GM23338 (cell line): ENCODE measurements around the gene MCTP1. TPM values are rescaled to one million over a fixed set of nuclear protein-coding genes. Genes with fewer than 3 reads are reported as not detected.

Source experiments
- ATAC-seq: fragments of 200-7000 bp; cut with Tn5 transposase; 3 replicates; pipeline ENCODE4 v1.9.1; 2020
- DNase-seq: peaks from one replicate; pipeline ENCODE4 v3.0.0-alpha.2; 2015; ENCODE audit warnings: low spot score
- H2AFZ ChIP-seq: fragments of 200-600 bp; sonication (generic); 2 replicates; pipeline ENCODE4 v1.8.0; 2016; ENCODE audit warnings: antibody characterized with exemption, mild to moderate bottlenecking, moderate library complexity
- H3F3A ChIP-seq: fragments of 200-600 bp; sonication (generic); replicated peaks from 2 replicates; pipeline ENCODE4 v1.8.0; 2017; ENCODE audit warnings: antibody characterized with exemption, mixed run types, low read depth
- H3K27ac ChIP-seq: fragments of 200-600 bp; sonication (generic); 2 replicates; pipeline ENCODE4 v1.6.1; 2016; ENCODE audit warnings: low read depth
- H3K27me3 ChIP-seq: fragments of 200-600 bp; sonication (generic); 2 replicates; pipeline ENCODE4 v1.8.0; 2016; ENCODE audit warnings: mild to moderate bottlenecking, mixed run types, moderate library complexity; ENCODE audit not compliant: insufficient read depth
- H3K36me3 ChIP-seq: fragments of 200-600 bp; sonication (generic); 2 replicates; pipeline ENCODE4 v1.8.0; 2016; ENCODE audit warnings: mild to moderate bottlenecking; ENCODE audit not compliant: insufficient read depth
- H3K4me1 ChIP-seq: fragments of 200-600 bp; sonication (generic); 2 replicates; pipeline ENCODE4 v1.8.0; 2016; ENCODE audit warnings: mild to moderate bottlenecking, moderate library complexity; ENCODE audit not compliant: insufficient read depth
- H3K4me2 ChIP-seq: fragments of 200-600 bp; sonication (generic); 2 replicates; pipeline ENCODE4 v1.7.1; 2017; ENCODE audit warnings: mixed run types
- H3K4me3 ChIP-seq: fragments of 200-600 bp; sonication (generic); 2 replicates; pipeline ENCODE4 v1.6.1; 2016; ENCODE audit warnings: mixed run types
- H3K79me2 ChIP-seq: fragments of 200-600 bp; sonication (generic); replicated peaks from 2 replicates; pipeline ENCODE4 v1.8.0; 2017; ENCODE audit warnings: mild to moderate bottlenecking; ENCODE audit not compliant: insufficient read depth
- H3K9me2 ChIP-seq: fragments of 200-600 bp; sonication (generic); 2 replicates; pipeline ENCODE4 v1.8.0; 2017; ENCODE audit not compliant: insufficient read depth
- H4K20me1 ChIP-seq: fragments of 200-600 bp; sonication (generic); replicated peaks from 2 replicates; pipeline ENCODE4 v1.8.0; 2017; ENCODE audit warnings: mild to moderate bottlenecking; ENCODE audit not compliant: insufficient read depth
- H3K27ac Mint-ChIP-seq: 2 replicates; pipeline ENCODE4 v1.8.0; 2020; ENCODE audit warnings: inconsistent platforms, mild to moderate bottlenecking, moderate library complexity, mixed read lengths
- H3K27me3 Mint-ChIP-seq: 3 replicates; pipeline ENCODE4 v1.8.0; 2022; ENCODE audit warnings: low read depth, mild to moderate bottlenecking, moderate library complexity, mixed read lengths, inconsistent platforms; ENCODE audit not compliant: insufficient read depth, poor library complexity
- H3K36me3 Mint-ChIP-seq: 3 replicates; pipeline ENCODE4 v1.8.0; 2021; ENCODE audit warnings: low read depth, mild to moderate bottlenecking, inconsistent platforms, moderate library complexity, mixed read lengths
- H3K4me1 Mint-ChIP-seq: 3 replicates; pipeline ENCODE4 v1.8.0; 2020; ENCODE audit warnings: mild to moderate bottlenecking, inconsistent platforms, mixed read lengths
- H3K4me3 Mint-ChIP-seq: 3 replicates; pipeline ENCODE4 v1.8.0; 2021; ENCODE audit warnings: moderate library complexity, mild to moderate bottlenecking, inconsistent platforms, mixed read lengths
- H3K9me3 Mint-ChIP-seq: 3 replicates; pipeline ENCODE4 v1.8.0; 2020; ENCODE audit warnings: moderate library complexity, mild to moderate bottlenecking, inconsistent platforms, mixed read lengths
- CREB1 ChIP-seq: fragments of 250-450 bp; sonication (Bioruptor Pico); IDR thresholded peaks from 2 replicates; pipeline ENCODE4 v1.5.0; 2020; ENCODE audit warnings: low read depth, mild to moderate bottlenecking, moderate library complexity
- ETS1 ChIP-seq: IDR thresholded peaks from 2 replicates; pipeline ENCODE4 v1.6.1; 2016; ENCODE audit warnings: antibody characterized with exemption
- EZH2phosphoT487 ChIP-seq: fragments of 200-600 bp; sonication (generic); IDR thresholded peaks from one replicate; pipeline ENCODE4 v1.8.1; 2018; ENCODE audit warnings: antibody characterized with exemption; ENCODE audit not compliant: unreplicated experiment
- JUNB ChIP-seq: IDR thresholded peaks from one replicate; pipeline ENCODE4 v1.6.1; 2016; ENCODE audit warnings: antibody characterized with exemption; ENCODE audit not compliant: unreplicated experiment
- NANOG ChIP-seq: IDR thresholded peaks from 2 replicates; pipeline ENCODE4 v1.6.1; 2016; ENCODE audit warnings: antibody characterized with exemption, borderline replicate concordance
- POLR2AphosphoS5 ChIP-seq: IDR thresholded peaks from 2 replicates; pipeline ENCODE4 v1.6.1; 2016; ENCODE audit warnings: antibody characterized with exemption, low read depth
- STAT1 ChIP-seq: IDR thresholded peaks from one replicate; pipeline ENCODE4 v1.6.1; 2016; ENCODE audit warnings: antibody characterized with exemption; ENCODE audit not compliant: unreplicated experiment
- ZNF331 ChIP-seq: fragments of 250-450 bp; sonication (Bioruptor Pico); IDR thresholded peaks from 2 replicates; pipeline ENCODE4 v1.5.0; 2020; ENCODE audit warnings: low read depth, mild to moderate bottlenecking, moderate library complexity
- ZNF462 ChIP-seq: fragments of 250-450 bp; sonication (Bioruptor Pico); IDR thresholded peaks from 2 replicates; pipeline ENCODE4 v1.5.0; 2020; ENCODE audit warnings: mild to moderate bottlenecking, moderate library complexity
- polyA plus RNA-seq: library from polyadenylated mRNA; unstranded; fragments of >200 nt; fragmentation: Nextera tagmentation; extraction: Ambion mirVana; gene quantifications from 2 replicates; pipeline ENCODE4 v1.2.1, GENCODE V29; 2016
- total RNA-seq: library from RNA; depleted of rRNA; stranded (reverse); fragments of >200 nt; shearing (Covaris generic); gene quantifications from 2 replicates; pipeline ENCODE4 v1.2.3, GENCODE V29; 2014

Gene MCTP1
- total and polyA plus RNA-seq, 2 experiments from 2014 or later = 3.7 to 4.2 TPM

GRCh38 chr5:95087816-95088317 lies 197.0 kb downstream of the MCTP1 start:
- Histone ChIP-seq H3K27me3 (no peaks in the 10 kb centered on the region), H2AFZ (no peak overlapping the region), H4K20me1 (no peaks in the 10 kb centered on the region), H3K27ac (no peak overlapping the region), H3F3A (no peaks in the 10 kb centered on the region), H3K36me3 (no peaks in the 10 kb centered on the region), H3K4me1 (peaks cover 4% of the 10 kb centered on the region; the same call in 1 of the 2 replicates), H3K79me2 (no peaks in the 10 kb centered on the region), H3K4me3 (no peak overlapping the region), H3K4me2 (no peak overlapping the region), H3K9me2 (no peaks in the 10 kb centered on the region)
- Mint-ChIP-seq H3K27me3 (peaks cover 1% of the 10 kb centered on the region), H3K4me3 (no peak overlapping the region), H3K27ac (no peak overlapping the region), H3K9me3 (peaks cover 9% of the 10 kb centered on the region; the same call in 2 of the 3 replicates), H3K36me3 (0 out of 3 replicates have a peak, but pooled peaks cover 7% of the 10 kb centered on the region), H3K4me1 (peaks cover 13% of the 10 kb centered on the region)
- no peak for ATAC-seq
- DNase-seq = no peak
- no peak for TF ChIP-seq ETS1

- no peak overlapping the region for H3K4me2 ChIP-seq
- no peak overlapping the region for H2AFZ ChIP-seq
- H3K4me1 Mint-ChIP-seq = peaks cover 15% of the 10 kb centered on the region; the same call in 2 of the 3 replicates
- 0 out of 3 replicates have a peak, but pooled peaks cover 7% of the 10 kb centered on the region for H3K36me3 Mint-ChIP-seq
- no peak overlapping the region for H3K27ac ChIP-seq
- peaks cover 1% of the 10 kb centered on the region for H3K27me3 Mint-ChIP-seq
- H3K27ac Mint-ChIP-seq = no peak overlapping the region
- H4K20me1 ChIP-seq = no peaks in the 10 kb centered on the region
- DNase-seq = no peak
- no peaks in the 10 kb centered on the region for H3K27me3 ChIP-seq
- peaks cover 8% of the 10 kb centered on the region for H3K4me1 ChIP-seq
- no peak overlapping the region for H3K4me3 ChIP-seq
- peaks cover 9% of the 10 kb centered on the region; the same call in 2 of the 3 replicates for H3K9me3 Mint-ChIP-seq
- H3K36me3 ChIP-seq = no peaks in the 10 kb centered on the region
- ATAC-seq = peak; percentile 33; the same call in 1 of the 3 replicates
- no peak overlapping the region for H3K4me3 Mint-ChIP-seq
- no peaks in the 10 kb centered on the region for H3K9me2 ChIP-seq
- H3K79me2 ChIP-seq = no peaks in the 10 kb centered on the region
- H3F3A ChIP-seq = no peaks in the 10 kb centered on the region
- TF ChIP-seq JUNB (no peak), CREB1 (no peak), STAT1 (no peak), ZNF462 (no peak), EZH2phosphoT487 (no peak), ETS1 (no peak), ZNF331 (no peak), NANOG (no peak), POLR2AphosphoS5 (no peak)
Measured at GRCh38 chr5:95086927-95087815, 197.7 kb downstream of the MCTP1 start.
